Measurements from ENCODE around the gene XPOT.

XPOT gene

GRCh38 chr12:64407342-64408223, 3.4 kb downstream of the XPOT start:
- TF ChIP-seq CTCF (conservative IDR thresholded peaks at IDR 0.05; ENCODE audit: low read depth, low read length): no peak
- DNase-seq (ENCODE audit: low read depth): no peak
- H3K4me3 ChIP-seq (ENCODE audit: low read length): no peak overlapping the region

- TF ChIP-seq CTCF (conservative IDR thresholded peaks at IDR 0.05; ENCODE audit: low read depth, low read length): no peak
- H3K4me3 ChIP-seq (ENCODE audit: low read length): no peak overlapping the region
- DNase-seq (ENCODE audit: low read depth): no peak
Observed at GRCh38 chr12:64411427-64411826, 7.2 kb downstream of the XPOT start.

- H3K4me3 ChIP-seq (ENCODE audit: low read length): no peak overlapping the region
- no peak for TF ChIP-seq CTCF (conservative IDR thresholded peaks at IDR 0.05; ENCODE audit: low read depth, low read length)
- no peak for DNase-seq (ENCODE audit: low read depth)
Observed at GRCh38 chr12:64412459-64412858, 8.3 kb downstream of the XPOT start.

GRCh38 chr12:64413884-64414283, 9.7 kb downstream of the XPOT start:
- TF ChIP-seq CTCF (conservative IDR thresholded peaks at IDR 0.05; ENCODE audit: low read depth, low read length): no peak
- no peak for DNase-seq (ENCODE audit: low read depth)

GRCh38 chr12:64418209-64418608, 14.0 kb downstream of the XPOT start:
- no peak for DNase-seq (ENCODE audit: low read depth)
- H3K4me3 ChIP-seq (ENCODE audit: low read length): no peak overlapping the region
- no peak for TF ChIP-seq CTCF (conservative IDR thresholded peaks at IDR 0.05; ENCODE audit: low read depth, low read length)

More at GRCh38 chr12:64413884-64414283, 9.7 kb downstream of the XPOT start:
- no peak overlapping the region for H3K4me3 ChIP-seq (ENCODE audit: low read length)

GRCh38 chr12:64419696-64420095, 15.5 kb downstream of the XPOT start:
- no peak overlapping the region for H3K4me3 ChIP-seq (ENCODE audit: low read length)
- TF ChIP-seq CTCF (conservative IDR thresholded peaks at IDR 0.05; ENCODE audit: low read depth, low read length): no peak
- DNase-seq (ENCODE audit: low read depth): no peak

GRCh38 chr12:64427988-64428387, 23.8 kb downstream of the XPOT start:
- no peak for DNase-seq (ENCODE audit: low read depth)
- no peak for TF ChIP-seq CTCF (conservative IDR thresholded peaks at IDR 0.05; ENCODE audit: low read depth, low read length)
- H3K4me3 ChIP-seq (ENCODE audit: low read length): no peak overlapping the region

All from retinal pigment epithelial cell (primary cell).